Left renal pelvis (tissue), 4 donors: Measurements from ENCODE around the gene SMYD3. TPM values are rescaled to one million over a fixed set of nuclear protein-coding genes. Genes with fewer than 3 reads are reported as not detected.

Experiments
- DNase-seq, 4 donors: peaks; one replicate each; pipeline ENCODE4 v3.0.0-alpha.2; 2013; ENCODE audit warnings: low read depth in 4 of 4, low spot score in 3 of 4
- polyA plus RNA-seq, 4 donors: library from polyadenylated mRNA; unstranded; fragments of 120-200 nt; gene quantifications; one replicate each; pipeline ENCODE4 v1.2.1, GENCODE V29; 2013; ENCODE audit not compliant: insufficient read length in 4 of 4

Gene SMYD3
- polyA plus RNA-seq, 4 donors, result 13.6 to 30.5 (median 25.7) TPM

- peak in 3 of 4 donors; percentile 76 to 77 (median 76) for DNase-seq
Observed at GRCh38 chr1:246002725-246003441, 504.2 kb downstream of the SMYD3 start.

GRCh38 chr1:246001837-246002230, 505.2 kb downstream of the SMYD3 start:
- DNase-seq, result no peak

GRCh38 chr1:246001142-246001836, 505.8 kb downstream of the SMYD3 start:
- no peak for DNase-seq

GRCh38 chr1:246000638-246001015, 506.5 kb downstream of the SMYD3 start:
- no peak for DNase-seq

- no peak for DNase-seq
Observed at GRCh38 chr1:245999697-246000637, 507.1 kb downstream of the SMYD3 start.

GRCh38 chr1:245997471-245998258, 509.4 kb downstream of the SMYD3 start:
- DNase-seq, result no peak

- DNase-seq, result no peak
Observed at GRCh38 chr1:245996811-245997210, 510.3 kb downstream of the SMYD3 start.

GRCh38 chr1:245995474-245995873, 511.6 kb downstream of the SMYD3 start:
- no peak for DNase-seq

- no peak for DNase-seq
Observed at GRCh38 chr1:245991266-245991665, 515.8 kb downstream of the SMYD3 start.

GRCh38 chr1:245990315-245991022, 516.6 kb downstream of the SMYD3 start:
- no peak for DNase-seq

GRCh38 chr1:245988393-245989078, 518.5 kb downstream of the SMYD3 start:
- DNase-seq, result no peak

- DNase-seq, result no peak
Observed at GRCh38 chr1:245987997-245988392, 519.1 kb downstream of the SMYD3 start.

- no peak for DNase-seq
Observed at GRCh38 chr1:245987577-245987976, 519.5 kb downstream of the SMYD3 start.

GRCh38 chr1:245987219-245987545, 519.9 kb downstream of the SMYD3 start:
- no peak for DNase-seq

- peak in 2 of 4 donors; percentile 50 to 59 for DNase-seq
Observed at GRCh38 chr1:245986404-245987218, 520.5 kb downstream of the SMYD3 start.

GRCh38 chr1:245984390-245985155, 522.5 kb downstream of the SMYD3 start:
- no peak for DNase-seq

GRCh38 chr1:245983294-245983967, 523.6 kb downstream of the SMYD3 start:
- no peak for DNase-seq
